HUES6 (cell line): Measurements from ENCODE around the gene ALDH6A1.

ENCODE experiments used
- H3K27ac ChIP-seq: 2 replicates; pipeline ENCODE4 v1.7.0; 2013; ENCODE audit warnings: low read depth, mild to moderate bottlenecking, low read length, inconsistent platforms
- H3K27me3 ChIP-seq: 2 replicates; pipeline ENCODE4 v1.6.1; 2013; ENCODE audit warnings: low read length; ENCODE audit not compliant: control insufficient read depth, insufficient read depth
- H3K36me3 ChIP-seq: 2 replicates; pipeline ENCODE4 v1.6.1; 2013; ENCODE audit warnings: low read length; ENCODE audit not compliant: control insufficient read depth, insufficient read depth
- H3K4me1 ChIP-seq: 2 replicates; pipeline ENCODE4 v1.6.1; 2013; ENCODE audit warnings: low read length; ENCODE audit not compliant: control insufficient read depth, insufficient read depth
- H3K4me3 ChIP-seq: 2 replicates; pipeline ENCODE4 v1.5.1; 2013; ENCODE audit warnings: low read depth, low read length
- H3K9ac ChIP-seq: one replicate; pipeline ENCODE4 v1.6.1; 2013; ENCODE audit warnings: mild to moderate bottlenecking, low read length
- H3K9me3 ChIP-seq: 2 replicates; pipeline ENCODE4 v1.6.1; 2013; ENCODE audit warnings: low read depth, low read length; ENCODE audit not compliant: control insufficient read depth, insufficient read depth

The ALDH6A1 gene

DNA sequence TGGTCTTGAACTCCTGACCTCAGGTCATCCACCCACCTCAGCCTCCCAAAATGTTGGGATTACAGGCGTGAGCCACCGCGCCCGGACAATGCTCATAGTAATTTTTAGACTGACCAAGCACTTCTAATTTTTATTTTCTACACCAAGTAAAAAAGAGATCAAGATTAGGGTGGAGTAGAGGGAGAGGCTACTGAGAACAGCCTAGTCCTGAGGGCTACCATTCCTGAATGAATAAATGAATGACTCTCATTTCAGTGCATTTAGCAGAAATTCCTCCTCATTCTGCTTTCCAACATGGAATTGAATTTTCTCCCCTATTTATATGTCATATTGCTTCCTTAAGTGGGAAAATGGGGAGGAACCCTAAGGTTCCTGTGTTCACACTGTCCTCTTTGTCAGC is 38.7 kb downstream of the ALDH6A1 start:
- Histone ChIP-seq H3K27ac (no peak overlapping the region), H3K36me3 (no peaks in the 10 kb centered on the region), H3K27me3 (no peaks in the 10 kb centered on the region), H3K4me3 (no peak overlapping the region), H3K9ac (no peak overlapping the region), H3K9me3 (no peaks in the 10 kb centered on the region), H3K4me1 (no peaks in the 10 kb centered on the region)

DNA sequence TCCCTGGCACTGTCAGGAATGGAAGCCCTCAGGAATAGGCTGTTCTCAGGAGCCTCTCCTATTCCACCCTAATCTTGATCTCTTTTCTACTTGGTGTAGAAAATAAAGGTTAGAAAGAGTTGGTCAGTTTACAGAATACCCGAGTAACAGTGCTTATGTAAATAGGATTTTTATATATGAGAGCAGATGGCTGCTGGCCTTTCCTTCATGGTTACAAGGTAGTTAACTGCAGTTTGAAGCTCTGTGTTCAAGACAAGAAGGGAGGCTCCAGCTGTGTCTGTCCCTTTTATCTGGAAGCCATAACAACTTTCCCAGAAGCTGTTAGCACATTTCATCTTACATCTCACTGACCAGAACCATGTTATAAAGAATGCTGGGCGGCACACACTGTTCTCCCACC is 42.0 kb downstream of the ALDH6A1 start:
- Histone ChIP-seq H3K36me3 (no peaks in the 10 kb centered on the region), H3K27ac (no peak overlapping the region), H3K9me3 (no peaks in the 10 kb centered on the region), H3K4me3 (no peak overlapping the region), H3K9ac (no peak overlapping the region), H3K4me1 (no peaks in the 10 kb centered on the region), H3K27me3 (no peaks in the 10 kb centered on the region)

DNA sequence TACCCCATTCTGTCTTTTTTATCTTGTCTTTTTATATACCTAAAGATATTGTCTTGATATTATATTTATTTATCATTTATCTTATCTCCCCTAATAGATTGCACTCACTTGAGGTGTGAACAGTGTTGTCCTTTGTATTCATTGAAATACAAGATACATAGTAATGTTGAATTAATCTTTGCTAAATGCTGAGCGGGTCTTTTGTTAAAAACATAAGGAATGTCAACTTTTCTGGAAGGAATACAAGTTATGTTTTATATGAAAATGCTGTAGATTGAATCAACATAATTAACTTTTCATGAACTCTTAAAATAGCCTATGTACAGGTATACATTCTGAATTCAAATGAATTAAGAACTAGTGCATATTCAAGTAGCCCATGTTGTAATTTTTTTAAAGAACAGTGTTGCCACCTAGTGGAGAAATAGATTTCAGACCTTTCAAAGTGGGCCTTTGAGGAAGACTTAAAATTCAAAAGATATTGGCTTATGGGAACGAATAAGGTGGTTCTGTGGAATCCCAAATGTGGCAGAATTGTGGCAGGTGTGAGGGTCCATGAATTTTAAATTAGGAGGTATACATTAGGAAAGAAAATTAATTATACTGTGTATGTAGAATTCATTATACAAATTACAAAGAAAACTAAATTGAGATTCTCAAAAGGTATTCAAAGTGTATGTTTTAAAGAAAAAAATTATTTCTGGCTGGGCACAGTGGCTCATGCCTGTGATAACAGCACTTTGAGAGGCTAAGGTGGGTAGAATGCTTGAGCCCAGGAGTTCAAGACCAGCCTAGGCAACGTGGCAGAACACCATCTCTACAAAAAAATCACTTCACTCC is 46.0 kb downstream of the ALDH6A1 start:
- H3K36me3 ChIP-seq, result no peaks in the 10 kb centered on the region
- H3K9ac ChIP-seq, result no peak overlapping the region
- no peak overlapping the region for H3K4me3 ChIP-seq
- H3K27ac ChIP-seq, result no peak overlapping the region
- no peaks in the 10 kb centered on the region for H3K27me3 ChIP-seq
- no peaks in the 10 kb centered on the region for H3K4me1 ChIP-seq
- H3K9me3 ChIP-seq, result no peaks in the 10 kb centered on the region

DNA sequence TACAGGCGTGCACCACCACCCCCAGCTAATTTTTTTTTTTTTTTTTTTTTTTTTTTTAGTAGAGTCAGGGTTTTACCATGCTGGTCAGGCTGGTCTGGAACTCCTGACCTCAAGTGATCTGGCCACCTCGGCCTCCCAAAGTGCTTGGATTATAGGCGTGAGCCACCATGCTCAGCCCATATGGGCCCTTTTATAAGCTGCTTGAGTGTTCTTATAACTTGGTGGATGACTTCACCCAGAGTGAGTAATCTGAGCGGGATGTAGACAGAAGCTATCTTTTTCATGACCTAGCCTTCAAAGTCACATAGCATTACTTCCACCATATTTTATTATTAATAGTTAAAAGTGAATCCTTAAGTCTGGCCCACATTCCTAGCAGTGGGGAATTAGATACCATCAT is 48.7 kb downstream of the ALDH6A1 start:
- Histone ChIP-seq H3K9ac (no peak overlapping the region), H3K36me3 (no peaks in the 10 kb centered on the region), H3K27ac (no peak overlapping the region), H3K4me1 (no peaks in the 10 kb centered on the region), H3K4me3 (no peak overlapping the region), H3K27me3 (no peaks in the 10 kb centered on the region), H3K9me3 (no peaks in the 10 kb centered on the region)

DNA sequence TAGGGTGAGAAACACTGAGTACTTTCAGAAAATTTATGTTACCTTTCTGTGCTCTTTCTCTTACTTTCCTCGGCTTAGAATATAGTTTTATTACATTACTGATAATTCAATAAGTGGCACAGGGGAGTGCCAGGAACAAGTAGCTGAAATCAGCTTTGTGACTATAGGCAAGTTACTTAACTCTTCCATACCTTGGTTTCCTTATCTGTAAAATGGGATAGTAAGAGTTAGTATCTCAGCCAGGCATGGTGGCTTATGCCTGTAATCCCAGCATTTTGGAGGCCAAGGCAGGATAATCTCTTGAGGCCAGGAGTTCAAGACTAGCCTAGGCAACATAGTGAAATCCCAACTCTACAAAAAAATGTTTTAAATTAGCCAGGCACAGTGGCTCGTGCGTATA is 49.7 kb downstream of the ALDH6A1 start:
- Histone ChIP-seq H3K4me3 (no peak overlapping the region), H3K4me1 (no peaks in the 10 kb centered on the region), H3K9ac (no peak overlapping the region), H3K27ac (no peak overlapping the region), H3K9me3 (no peaks in the 10 kb centered on the region), H3K27me3 (no peaks in the 10 kb centered on the region), H3K36me3 (no peaks in the 10 kb centered on the region)

DNA sequence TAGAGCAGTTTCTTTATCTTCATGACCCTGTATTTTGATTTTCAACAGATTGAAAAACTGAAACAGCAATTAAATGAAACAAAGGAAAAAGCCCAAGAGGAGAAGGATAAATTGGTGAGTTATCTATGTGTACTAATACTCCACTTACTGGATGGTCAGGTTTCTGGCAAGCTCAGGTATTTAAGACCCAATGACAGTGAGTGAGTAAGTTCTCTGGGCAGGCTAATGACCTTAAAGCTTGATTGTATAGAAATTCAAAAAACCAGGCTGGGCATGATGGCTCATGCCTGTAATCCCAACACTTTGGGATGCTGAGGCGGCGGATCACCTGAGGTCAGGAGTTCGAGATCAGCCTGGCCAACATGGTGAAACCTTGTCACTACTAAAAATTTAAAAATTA is 55.1 kb downstream of the ALDH6A1 start:
- no peak overlapping the region for H3K9ac ChIP-seq
- H3K36me3 ChIP-seq, result no peaks in the 10 kb centered on the region

DNA sequence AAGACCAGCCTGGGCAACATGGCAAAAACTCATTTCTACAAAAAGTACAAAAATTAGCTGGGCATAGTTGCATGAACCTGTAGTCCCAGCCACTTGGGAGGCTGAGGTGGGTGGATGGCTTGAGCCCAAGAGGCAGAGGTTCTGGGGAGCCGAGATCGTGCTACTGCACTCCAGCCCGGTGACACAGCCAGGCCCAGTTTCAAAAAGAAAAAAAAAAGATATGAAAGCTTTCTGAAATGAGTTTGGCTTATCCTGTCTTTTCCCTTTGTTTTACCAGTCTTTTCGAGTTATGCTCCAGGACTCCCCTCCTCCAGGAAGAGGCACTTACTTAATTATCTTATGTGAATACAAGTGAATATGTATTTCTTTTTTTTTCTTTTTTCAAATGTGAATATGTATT is 61.9 kb downstream of the ALDH6A1 start:
- Histone ChIP-seq H3K36me3 (no peaks in the 10 kb centered on the region), H3K27ac (no peak overlapping the region), H3K27me3 (no peaks in the 10 kb centered on the region), H3K9me3 (no peaks in the 10 kb centered on the region), H3K9ac (no peak overlapping the region), H3K4me1 (no peaks in the 10 kb centered on the region), H3K4me3 (no peak overlapping the region)

More for the DNA sequence above, 55.1 kb downstream of the ALDH6A1 start:
- Histone ChIP-seq H3K9me3 (no peaks in the 10 kb centered on the region), H3K27me3 (no peaks in the 10 kb centered on the region), H3K4me3 (no peak overlapping the region), H3K4me1 (no peaks in the 10 kb centered on the region), H3K27ac (no peak overlapping the region)

DNA sequence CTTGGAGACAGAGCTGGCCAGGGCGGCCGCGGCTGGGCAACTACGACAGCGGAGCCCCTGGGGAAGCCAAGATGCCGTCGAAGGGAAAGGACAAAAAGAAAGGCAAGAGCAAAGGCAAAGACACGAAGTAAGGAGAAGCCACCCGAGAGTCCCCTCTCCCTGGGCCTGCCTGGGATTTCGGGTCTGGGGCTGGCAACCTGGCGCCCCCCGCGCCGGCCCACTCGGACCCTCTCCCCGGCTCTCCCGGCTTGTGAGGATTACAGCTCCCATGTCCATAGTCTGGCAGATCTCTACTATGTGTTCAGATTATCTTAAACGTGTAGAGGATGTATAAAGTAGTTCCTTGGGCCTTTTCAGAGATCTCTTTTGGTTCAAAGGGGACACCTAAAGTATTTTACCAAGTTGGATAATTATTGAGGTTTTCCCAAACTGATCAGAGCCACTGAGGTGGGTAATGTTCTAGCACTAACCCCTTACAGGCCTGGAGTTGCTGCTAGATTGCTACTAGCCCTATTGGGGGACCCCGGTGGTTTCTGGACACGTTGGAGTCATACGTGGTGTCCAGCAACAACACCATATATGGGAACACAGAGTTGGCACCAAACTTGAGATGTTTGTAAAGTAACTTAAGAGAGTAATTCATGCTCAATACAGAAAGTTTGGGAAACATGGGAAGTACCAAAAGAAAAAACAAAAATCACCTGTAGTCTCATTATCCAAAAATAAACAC is 64.7 kb downstream of the ALDH6A1 start:
- Histone ChIP-seq H3K9me3 (no peaks in the 10 kb centered on the region), H3K4me3 (peak overlapping the region; percentile 99), H3K27ac (no peak overlapping the region), H3K36me3 (no peaks in the 10 kb centered on the region), H3K4me1 (no peaks in the 10 kb centered on the region), H3K27me3 (no peaks in the 10 kb centered on the region), H3K9ac (peak overlapping the region; percentile 64)

DNA sequence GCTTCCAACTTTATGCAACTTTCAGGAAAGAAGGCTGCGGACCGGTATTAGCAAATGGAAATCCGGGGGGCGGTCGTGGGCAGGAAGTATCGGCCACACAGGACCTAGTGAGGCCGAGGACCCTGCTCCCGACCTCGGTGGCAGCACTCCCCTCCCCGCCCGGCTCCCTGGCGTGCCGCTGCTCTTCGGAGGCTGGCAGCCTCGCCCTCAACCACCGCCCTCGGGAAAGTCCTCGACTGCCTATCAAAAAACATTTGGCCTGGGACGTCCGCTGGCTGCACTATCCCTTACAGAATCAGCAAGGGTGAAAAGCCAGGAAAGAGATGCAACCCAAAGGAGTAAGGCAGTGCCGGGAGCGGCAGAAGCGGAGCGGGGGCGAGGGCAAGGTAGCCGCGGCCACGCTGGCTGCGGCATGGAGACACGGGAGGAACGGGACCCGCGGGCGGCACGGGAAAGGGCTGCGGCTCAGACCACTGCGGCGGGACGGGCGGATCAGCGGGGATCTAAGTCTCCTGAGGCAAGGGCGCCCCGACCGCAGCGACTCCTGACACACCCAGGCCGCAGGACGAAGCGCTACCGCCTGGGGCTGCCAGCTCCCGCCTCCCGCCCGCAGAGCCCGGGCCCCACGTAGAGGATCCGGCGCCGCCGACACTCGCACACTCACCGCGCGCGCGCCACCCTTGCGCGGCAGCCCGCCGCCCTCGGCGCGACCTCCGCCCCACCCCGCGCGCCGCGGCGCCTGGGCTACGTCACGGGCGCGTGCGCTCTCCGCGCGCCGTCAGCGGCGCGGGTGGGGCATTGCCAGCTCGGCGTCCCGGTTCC is 65.5 kb downstream of the ALDH6A1 start, which contains the start of the genes BBOF1 and ENTPD5:
Gene BBOF1 (plus strand): TSS at position 764 of the 822 bp plus-strand sequence. CDS start 130 bp downstream, outside the sequence.
Gene ENTPD5 (minus strand): TSS at position 703 of the 822 bp plus-strand sequence. CDS start 31,186 bp downstream, outside the sequence.
- no peak within 1 kb of the TSS; the same call in 1 of the 2 replicates for H3K27ac ChIP-seq
- H3K9me3 ChIP-seq, result no peaks in the 10 kb centered on the region
- no peaks in the 10 kb centered on the region for H3K4me1 ChIP-seq

DNA sequence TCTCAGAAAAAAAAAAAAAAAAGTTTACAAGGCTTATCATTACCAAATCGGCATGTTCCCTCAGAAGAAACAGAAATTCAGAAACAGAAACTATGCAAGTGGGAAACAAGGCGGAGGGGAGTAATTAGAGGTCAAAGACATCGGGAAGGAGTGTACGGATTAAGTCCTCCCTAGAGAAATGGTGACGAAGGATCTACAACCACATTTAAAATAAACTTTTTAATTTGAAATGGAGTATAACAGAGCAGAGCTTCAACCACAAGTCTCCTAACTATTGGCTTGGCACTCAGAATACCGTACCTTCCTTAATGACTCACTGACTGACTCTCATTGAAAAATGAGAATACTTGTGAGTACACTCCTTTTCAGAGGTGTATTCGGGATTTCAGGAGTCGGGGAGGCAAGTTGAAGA is 66.1 kb downstream of the ALDH6A1 start:
- no peaks in the 10 kb centered on the region for H3K9me3 ChIP-seq
- peak overlapping the region; percentile 99 for H3K4me3 ChIP-seq
- no peak overlapping the region for H3K27ac ChIP-seq
- H3K36me3 ChIP-seq, result peaks cover 6% of the 10 kb centered on the region
- H3K4me1 ChIP-seq, result no peaks in the 10 kb centered on the region
- peak overlapping the region; percentile 85 for H3K9ac ChIP-seq
- no peaks in the 10 kb centered on the region for H3K27me3 ChIP-seq

More for the DNA sequence above, 65.5 kb downstream of the ALDH6A1 start, which contains the start of the genes BBOF1 and ENTPD5:
- peaks cover 2% of the 10 kb centered on the region; the same call in 1 of the 2 replicates for H3K36me3 ChIP-seq
- H3K27me3 ChIP-seq, result no peaks in the 10 kb centered on the region
- H3K4me3 ChIP-seq, result peak within 1 kb of the TSS; percentile 99
- peak within 1 kb of the TSS; percentile 85 for H3K9ac ChIP-seq
